Large intestine (tissue), 3 donors: Measurements from ENCODE around the gene TENM4. TPM values are rescaled to one million over a fixed set of nuclear protein-coding genes. Genes with fewer than 3 reads are reported as not detected.

Experiments used
- DNase-seq, 2 donors: peaks; one replicate each; pipeline versions ENCODE4 v3.0.0 to v3.0.0-alpha.2; 2013
- H3K27ac ChIP-seq: one replicate; pipeline ENCODE4 v1.5.1; 2013; ENCODE audit warnings: low read length
- H3K27me3 ChIP-seq: 2 replicates; pipeline ENCODE4 v1.6.1; 2013; ENCODE audit warnings: low read length; ENCODE audit not compliant: control insufficient read depth, insufficient read depth
- H3K36me3 ChIP-seq: 2 replicates; pipeline ENCODE4 v1.6.1; 2013; ENCODE audit warnings: low read length; ENCODE audit not compliant: control insufficient read depth, insufficient read depth
- H3K4me1 ChIP-seq: one replicate; pipeline ENCODE4 v1.6.1; 2013; ENCODE audit warnings: low read length; ENCODE audit not compliant: control insufficient read depth, insufficient read depth
- H3K4me3 ChIP-seq: one replicate; pipeline ENCODE4 v1.5.1; 2013; ENCODE audit warnings: low read length
- H3K9me3 ChIP-seq: one replicate; pipeline ENCODE4 v1.6.1; 2013; ENCODE audit warnings: mild to moderate bottlenecking, low read depth, low read length, moderate library complexity; ENCODE audit not compliant: control insufficient read depth
- WGBS: methylation state at CpG from one replicate; pipeline ENCODE4 v1.1.5; 2013; ENCODE audit warnings: low lambda C conversion rate; ENCODE audit not compliant: insufficient coverage; 5-methylcytosine and 5-hydroxymethylcytosine counted together
- polyA plus RNA-seq: library from polyadenylated mRNA; unstranded; fragments of 120-200 nt; gene quantifications from one replicate; pipeline ENCODE4 v1.2.1, GENCODE V29; 2013

Gene TENM4
- polyA plus RNA-seq, 1 donor: 2.1 TPM

DNA sequence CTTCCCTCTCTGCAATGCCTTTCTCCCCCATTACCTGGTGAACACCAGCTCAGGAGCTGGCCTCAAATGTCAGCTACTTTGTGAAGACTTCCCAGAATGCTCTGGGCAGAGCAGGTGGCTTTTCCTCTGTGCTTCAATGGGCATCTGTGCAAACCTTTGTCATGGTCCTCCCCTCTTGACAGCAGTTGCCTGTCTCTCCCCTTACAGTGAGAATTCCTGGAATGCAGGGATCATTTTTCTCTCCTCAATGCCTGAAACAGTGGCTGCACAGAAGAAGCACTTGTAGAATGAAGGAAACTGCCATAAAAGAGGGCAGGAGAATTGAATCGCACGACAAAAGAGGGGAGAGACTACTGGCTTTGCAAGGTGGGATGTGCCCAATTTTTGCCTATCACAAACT lies 773.4 kb downstream of the TENM4 start:
- Histone ChIP-seq H3K4me1 (no peaks in the 10 kb centered on the region), H3K27me3 (peaks cover 3% of the 10 kb centered on the region), H3K9me3 (no peaks in the 10 kb centered on the region), H3K36me3 (no peaks in the 10 kb centered on the region), H3K27ac (no peak overlapping the region), H3K4me3 (no peak overlapping the region)
- WGBS: no CpG with 5 or more reads among the region's 2 CpGs
- DNase-seq: no peak

DNA sequence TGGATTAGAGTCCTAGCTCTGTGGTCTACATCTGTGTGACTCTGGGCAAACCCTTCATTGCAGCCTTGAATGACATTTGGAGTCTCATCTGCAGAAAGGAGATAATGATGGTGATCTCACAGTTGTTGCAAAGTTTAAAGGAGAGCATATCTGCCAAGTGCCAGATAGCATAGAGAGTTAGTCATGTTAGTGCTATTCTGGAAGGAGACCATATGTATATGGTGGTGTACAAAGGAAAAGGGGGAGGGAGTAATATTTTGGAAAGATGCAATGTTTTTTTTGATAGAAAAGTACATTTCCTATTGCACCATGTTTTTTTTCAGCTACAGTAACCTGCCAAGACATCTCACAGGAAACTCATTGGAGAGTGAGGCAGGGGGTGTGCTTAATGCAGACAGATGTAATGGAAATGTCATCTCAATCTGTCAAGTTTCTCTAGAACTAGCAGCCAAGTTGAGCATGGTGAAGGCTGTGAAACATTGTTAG lies 774.1 kb downstream of the TENM4 start:
- Histone ChIP-seq H3K27ac (no peak overlapping the region), H3K4me3 (no peak overlapping the region), H3K4me1 (no peaks in the 10 kb centered on the region), H3K36me3 (no peaks in the 10 kb centered on the region), H3K27me3 (peaks cover 3% of the 10 kb centered on the region), H3K9me3 (no peaks in the 10 kb centered on the region)
- no peak for DNase-seq

- no peaks in the 10 kb centered on the region for H3K36me3 ChIP-seq
- no peak overlapping the region for H3K4me3 ChIP-seq
- peaks cover 3% of the 10 kb centered on the region for H3K27me3 ChIP-seq
- H3K27ac ChIP-seq: no peak overlapping the region
- WGBS: no CpG with 5 or more reads among the region's 1 CpG
- DNase-seq: no peak
- no peaks in the 10 kb centered on the region for H3K9me3 ChIP-seq
- H3K4me1 ChIP-seq: no peaks in the 10 kb centered on the region
Observed at GRCh38 chr11:78664636-78665035, 776.2 kb downstream of the TENM4 start.

GRCh38 chr11:78662811-78663210 lies 778.0 kb downstream of the TENM4 start:
- Histone ChIP-seq H3K4me1 (no peaks in the 10 kb centered on the region), H3K9me3 (no peaks in the 10 kb centered on the region), H3K4me3 (no peak overlapping the region), H3K36me3 (no peaks in the 10 kb centered on the region), H3K27me3 (peaks cover 3% of the 10 kb centered on the region), H3K27ac (no peak overlapping the region)
- DNase-seq: no peak
- 80% methylated on average over 1 of the region's 2 CpGs for WGBS

- H3K4me3 ChIP-seq: no peak overlapping the region
- DNase-seq: no peak
- no peak overlapping the region for H3K27ac ChIP-seq
- no peaks in the 10 kb centered on the region for H3K9me3 ChIP-seq
- H3K36me3 ChIP-seq: no peaks in the 10 kb centered on the region
- no peaks in the 10 kb centered on the region for H3K4me1 ChIP-seq
- H3K27me3 ChIP-seq: peaks cover 3% of the 10 kb centered on the region
- no CpG with 5 or more reads among the region's 4 CpGs for WGBS
Observed at GRCh38 chr11:78660471-78660870, 780.4 kb downstream of the TENM4 start.

GRCh38 chr11:78659326-78660270 lies 781.2 kb downstream of the TENM4 start:
- Histone ChIP-seq H3K4me3 (no peak overlapping the region), H3K27ac (no peak overlapping the region), H3K36me3 (no peaks in the 10 kb centered on the region), H3K4me1 (no peaks in the 10 kb centered on the region), H3K27me3 (peaks cover 3% of the 10 kb centered on the region), H3K9me3 (no peaks in the 10 kb centered on the region)
- 69% methylated on average over 2 of the region's 11 CpGs for WGBS
- no peak for DNase-seq

GRCh38 chr11:78657968-78658839 lies 782.6 kb downstream of the TENM4 start:
- Histone ChIP-seq H3K27ac (no peak overlapping the region), H3K36me3 (no peaks in the 10 kb centered on the region), H3K27me3 (no peaks in the 10 kb centered on the region), H3K9me3 (no peaks in the 10 kb centered on the region), H3K4me1 (no peaks in the 10 kb centered on the region), H3K4me3 (no peak overlapping the region)
- no CpG with 5 or more reads among the region's 31 CpGs for WGBS
- DNase-seq: no peak

- Histone ChIP-seq H3K36me3 (no peaks in the 10 kb centered on the region), H3K4me3 (no peak overlapping the region), H3K9me3 (no peaks in the 10 kb centered on the region), H3K4me1 (no peaks in the 10 kb centered on the region), H3K27me3 (no peaks in the 10 kb centered on the region), H3K27ac (no peak overlapping the region)
- 80% methylated on average over 1 of the region's 4 CpGs for WGBS
- DNase-seq: no peak
Observed at GRCh38 chr11:78657441-78657840, 783.4 kb downstream of the TENM4 start.

DNA sequence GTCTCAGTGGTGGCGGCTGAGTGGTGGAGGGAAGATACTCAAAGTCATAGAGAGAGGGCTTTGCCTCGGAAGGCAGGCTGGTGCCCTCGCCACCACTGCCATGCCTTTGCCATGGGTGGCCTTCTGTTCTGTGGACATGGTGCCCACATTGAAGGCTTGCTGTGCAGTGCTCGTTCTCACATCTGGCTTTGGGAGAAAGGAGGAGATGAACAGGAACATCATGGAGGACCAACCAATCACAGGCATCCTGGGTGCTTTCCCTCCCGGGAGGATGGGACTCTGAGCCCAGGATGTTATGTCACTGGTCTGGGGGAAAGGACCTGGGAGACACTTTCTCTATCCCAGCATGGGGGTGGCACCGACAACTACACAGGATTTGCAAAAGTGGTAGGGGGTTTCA lies 783.8 kb downstream of the TENM4 start:
- Histone ChIP-seq H3K27ac (no peak overlapping the region), H3K9me3 (no peaks in the 10 kb centered on the region), H3K27me3 (no peaks in the 10 kb centered on the region), H3K4me3 (no peak overlapping the region), H3K4me1 (no peaks in the 10 kb centered on the region), H3K36me3 (no peaks in the 10 kb centered on the region)
- DNase-seq: no peak
- no CpG with 5 or more reads among the region's 6 CpGs for WGBS

DNA sequence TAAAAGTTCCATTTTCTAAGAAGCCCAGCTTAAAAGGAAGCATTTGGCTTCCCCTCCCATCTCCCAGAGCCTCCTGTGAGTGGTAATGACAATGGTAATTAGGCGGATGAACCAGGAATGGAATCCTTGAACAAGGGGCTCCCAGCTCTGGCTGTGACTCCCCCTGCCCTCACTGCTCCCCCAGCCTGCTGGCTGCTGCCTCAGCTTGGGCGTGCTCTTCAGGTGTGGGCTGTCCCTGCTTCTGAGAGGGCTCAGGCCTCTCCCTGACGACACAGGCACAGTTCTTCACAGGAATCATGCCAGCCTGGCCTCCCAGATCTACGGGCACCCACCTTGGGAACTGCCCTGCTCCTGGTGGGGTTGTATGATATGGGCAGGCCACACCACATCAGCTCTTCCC lies 784.5 kb downstream of the TENM4 start:
- no peak overlapping the region for H3K4me3 ChIP-seq
- H3K4me1 ChIP-seq: no peaks in the 10 kb centered on the region
- no peaks in the 10 kb centered on the region for H3K9me3 ChIP-seq
- WGBS: no CpG with 5 or more reads among the region's 4 CpGs
- H3K27ac ChIP-seq: no peak overlapping the region
- H3K27me3 ChIP-seq: no peaks in the 10 kb centered on the region
- no peaks in the 10 kb centered on the region for H3K36me3 ChIP-seq
- DNase-seq: no peak
